ENCODE data around the gene ZFC3H1.

DNA sequence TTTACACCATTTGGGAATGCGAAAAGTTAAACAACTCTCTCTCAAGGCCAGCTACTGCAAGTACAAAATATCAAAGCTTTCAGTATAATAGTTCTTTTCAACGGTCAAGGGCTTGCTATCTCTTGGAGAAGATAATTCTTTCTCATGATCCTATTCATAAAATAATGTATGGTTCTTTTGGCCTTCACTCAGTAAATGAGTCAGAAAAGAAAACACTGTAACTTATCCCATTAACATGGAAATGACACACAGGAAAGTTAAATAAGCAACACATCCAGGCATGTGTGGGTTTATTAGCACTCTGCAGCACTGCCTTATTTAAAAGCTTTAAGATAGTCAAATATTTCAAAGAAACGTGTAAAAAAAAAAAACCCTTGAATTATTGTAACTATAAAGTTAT is 36.9 kb downstream of the ZFC3H1 start:
- TF ChIP-seq, protein P1, sequence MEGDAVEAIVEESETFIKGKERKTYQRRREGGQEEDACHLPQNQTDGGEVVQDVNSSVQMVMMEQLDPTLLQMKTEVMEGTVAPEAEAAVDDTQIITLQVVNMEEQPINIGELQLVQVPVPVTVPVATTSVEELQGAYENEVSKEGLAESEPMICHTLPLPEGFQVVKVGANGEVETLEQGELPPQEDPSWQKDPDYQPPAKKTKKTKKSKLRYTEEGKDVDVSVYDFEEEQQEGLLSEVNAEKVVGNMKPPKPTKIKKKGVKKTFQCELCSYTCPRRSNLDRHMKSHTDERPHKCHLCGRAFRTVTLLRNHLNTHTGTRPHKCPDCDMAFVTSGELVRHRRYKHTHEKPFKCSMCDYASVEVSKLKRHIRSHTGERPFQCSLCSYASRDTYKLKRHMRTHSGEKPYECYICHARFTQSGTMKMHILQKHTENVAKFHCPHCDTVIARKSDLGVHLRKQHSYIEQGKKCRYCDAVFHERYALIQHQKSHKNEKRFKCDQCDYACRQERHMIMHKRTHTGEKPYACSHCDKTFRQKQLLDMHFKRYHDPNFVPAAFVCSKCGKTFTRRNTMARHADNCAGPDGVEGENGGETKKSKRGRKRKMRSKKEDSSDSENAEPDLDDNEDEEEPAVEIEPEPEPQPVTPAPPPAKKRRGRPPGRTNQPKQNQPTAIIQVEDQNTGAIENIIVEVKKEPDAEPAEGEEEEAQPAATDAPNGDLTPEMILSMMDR (IDR thresholded peaks at IDR 0.05), result no peak
- TF ChIP-seq POLR2AphosphoS5 (IDR thresholded peaks at IDR 0.05), result no peak

Measured in stomach (tissue), 4 donors.